ENCODE data around the gene ADGRG6. TPM values are rescaled to one million over a fixed set of nuclear protein-coding genes. Genes with fewer than 3 reads are reported as not detected.
"Not testable (repeated sequence)": the region's sequence is repeated elsewhere in the genome, so short reads cannot be mapped to it uniquely, and the experiment has no call there.

The ADGRG6 gene
- total RNA-seq, 1 donor from 2014 or later = not detected

DNA sequence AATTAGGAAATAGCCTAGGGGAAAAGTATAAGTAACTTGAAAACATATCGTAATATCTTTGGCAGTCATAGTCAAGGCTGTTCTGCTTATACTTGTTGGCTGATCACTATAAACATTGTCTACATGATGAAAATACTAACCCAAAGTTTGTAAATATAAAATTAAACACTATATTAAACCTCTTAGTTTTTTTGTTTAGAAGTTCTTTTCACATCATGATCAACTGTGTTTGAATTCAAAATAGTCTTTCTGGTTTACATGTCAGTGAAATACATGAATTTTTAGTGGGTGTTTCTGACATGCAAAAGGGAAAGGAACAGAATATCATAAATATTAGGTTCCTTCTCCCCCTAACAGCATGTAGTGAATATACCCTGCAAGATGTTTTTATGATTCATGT, 43.5 kb downstream of the ADGRG6 start:
- no peak overlapping the region for H3K27ac Mint-ChIP-seq
- no peak overlapping the region for H3K4me3 Mint-ChIP-seq
- H3K4me1 Mint-ChIP-seq (ENCODE audit: low read depth) = no peaks in the 10 kb centered on the region
- H3K36me3 Mint-ChIP-seq (ENCODE audit: low read depth) = no peaks in the 10 kb centered on the region
- intact Hi-C loops (cut with micrococcal nuclease) = no loop called here
- peaks cover 4% of the 10 kb centered on the region for H3K27me3 Mint-ChIP-seq (ENCODE audit: insufficient read depth)
- H3K9me3 Mint-ChIP-seq = no peaks in the 10 kb centered on the region
- no peak for DNase-seq (ENCODE audit: low spot score)

DNA sequence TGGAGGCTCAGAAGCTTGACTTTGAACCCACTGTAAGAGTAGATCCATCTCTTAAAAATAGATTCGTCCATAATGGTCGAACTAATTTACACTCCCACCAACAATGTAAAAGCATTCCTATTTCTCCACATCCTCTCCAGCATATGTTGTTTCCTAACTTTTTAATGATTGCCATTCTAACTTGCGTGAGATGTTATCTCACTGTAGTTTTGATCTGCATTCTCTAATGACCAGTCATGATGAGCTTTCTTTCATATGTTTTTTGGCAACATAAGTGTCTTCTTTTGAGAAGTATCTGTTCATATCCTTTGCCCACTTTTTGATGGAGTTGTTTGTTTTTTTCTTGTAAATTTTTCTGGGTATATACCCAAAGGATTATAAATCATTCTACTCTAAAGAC, 44.4 kb downstream of the ADGRG6 start:
- intact Hi-C loops (cut with micrococcal nuclease); DNase-seq (ENCODE audit: low spot score); H3K27me3 Mint-ChIP-seq (ENCODE audit: insufficient read depth); H3K4me3 Mint-ChIP-seq; H3K4me1 Mint-ChIP-seq (ENCODE audit: low read depth); H3K9me3 Mint-ChIP-seq; H3K36me3 Mint-ChIP-seq (ENCODE audit: low read depth); H3K27ac Mint-ChIP-seq: not testable (repeated sequence)

DNA sequence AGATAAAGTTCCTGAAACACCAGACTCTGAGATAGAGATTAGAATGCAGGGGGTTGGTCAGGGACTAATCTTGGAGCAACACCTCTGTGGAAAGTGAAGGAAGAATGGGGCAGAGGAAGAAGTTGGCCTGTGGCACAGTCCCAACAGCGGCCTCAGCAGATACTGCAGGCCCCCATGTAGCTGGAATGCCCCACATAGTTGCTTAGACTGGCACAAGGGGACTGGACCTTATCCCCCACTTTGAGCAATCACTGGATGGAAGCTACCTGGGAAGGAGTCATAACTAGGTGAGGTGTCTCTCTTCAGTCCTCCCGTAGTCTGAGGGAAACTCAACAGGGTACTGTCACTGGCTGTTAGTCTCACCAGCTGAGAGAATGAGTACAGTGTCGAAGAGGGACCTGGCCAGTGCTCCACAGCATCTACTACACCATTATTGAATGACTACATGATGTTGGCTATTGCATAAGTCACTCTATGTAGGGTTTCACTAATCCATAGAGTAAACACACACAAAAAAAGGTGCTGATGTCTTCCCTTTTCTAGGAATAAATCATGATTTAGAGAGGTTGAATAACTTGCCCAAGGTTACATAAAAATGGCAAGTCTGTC, 47.5 kb downstream of the ADGRG6 start:
- Mint-ChIP-seq H3K27ac (no peak overlapping the region), H3K27me3 (ENCODE audit: insufficient read depth) (peaks cover 6% of the 10 kb centered on the region), H3K9me3 (peaks cover 5% of the 10 kb centered on the region), H3K36me3 (ENCODE audit: low read depth) (no peaks in the 10 kb centered on the region), H3K4me1 (ENCODE audit: low read depth) (no peaks in the 10 kb centered on the region), H3K4me3 (no peak overlapping the region)
- intact Hi-C loops (cut with micrococcal nuclease) = no loop called here
- DNase-seq (ENCODE audit: low spot score) = no peak

DNA sequence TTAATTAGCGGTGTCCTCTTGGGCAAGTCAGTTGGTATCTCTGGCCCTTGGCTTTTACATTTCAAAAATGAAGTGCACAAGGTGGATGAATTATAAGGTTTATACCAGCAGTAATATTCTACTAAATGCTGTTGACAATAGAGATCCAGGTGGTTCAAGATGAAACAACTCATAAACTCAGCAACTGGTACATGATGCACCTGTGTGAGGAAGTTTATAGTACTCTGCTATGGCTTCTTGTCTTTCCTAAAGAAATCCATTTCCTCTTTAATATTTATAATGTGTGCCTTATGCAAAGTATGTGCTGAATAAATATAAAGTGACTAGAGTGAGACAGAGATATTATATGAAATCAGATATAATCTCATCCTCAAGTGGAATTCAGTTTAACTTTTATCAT, 48.5 kb downstream of the ADGRG6 start:
- intact Hi-C loops (cut with micrococcal nuclease) = no loop called here
- Mint-ChIP-seq H3K27ac (no peak overlapping the region), H3K27me3 (ENCODE audit: insufficient read depth) (peaks cover 6% of the 10 kb centered on the region), H3K9me3 (peaks cover 5% of the 10 kb centered on the region), H3K4me3 (no peak overlapping the region), H3K4me1 (ENCODE audit: low read depth) (no peaks in the 10 kb centered on the region), H3K36me3 (ENCODE audit: low read depth) (no peaks in the 10 kb centered on the region)
- DNase-seq (ENCODE audit: low spot score) = no peak

DNA sequence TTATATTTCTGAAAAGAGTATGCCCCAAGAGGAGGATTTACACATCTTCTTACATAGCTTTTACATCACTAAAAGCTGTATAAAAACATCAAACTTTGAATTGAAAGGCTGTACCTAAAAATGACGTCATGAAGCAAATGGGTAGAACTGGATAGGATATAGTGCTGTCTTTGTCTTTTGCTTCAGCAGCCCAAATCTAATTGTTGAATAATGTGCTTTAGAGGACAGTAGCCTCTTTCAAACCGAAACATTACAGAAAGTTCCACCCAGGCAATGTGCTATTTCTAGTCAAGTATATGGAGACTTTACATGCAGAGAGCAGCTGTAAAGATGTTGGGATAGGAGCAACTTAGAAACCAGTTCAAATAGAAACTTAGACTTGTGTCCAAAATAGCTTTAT, 51.9 kb downstream of the ADGRG6 start:
- Mint-ChIP-seq H3K27me3 (ENCODE audit: insufficient read depth) (peaks cover 6% of the 10 kb centered on the region), H3K27ac (no peak overlapping the region), H3K9me3 (peaks cover 5% of the 10 kb centered on the region), H3K4me3 (no peak overlapping the region), H3K4me1 (ENCODE audit: low read depth) (no peaks in the 10 kb centered on the region), H3K36me3 (ENCODE audit: low read depth) (no peaks in the 10 kb centered on the region)
- intact Hi-C loops (cut with micrococcal nuclease) = no loop called here
- no peak for DNase-seq (ENCODE audit: low spot score)

DNA sequence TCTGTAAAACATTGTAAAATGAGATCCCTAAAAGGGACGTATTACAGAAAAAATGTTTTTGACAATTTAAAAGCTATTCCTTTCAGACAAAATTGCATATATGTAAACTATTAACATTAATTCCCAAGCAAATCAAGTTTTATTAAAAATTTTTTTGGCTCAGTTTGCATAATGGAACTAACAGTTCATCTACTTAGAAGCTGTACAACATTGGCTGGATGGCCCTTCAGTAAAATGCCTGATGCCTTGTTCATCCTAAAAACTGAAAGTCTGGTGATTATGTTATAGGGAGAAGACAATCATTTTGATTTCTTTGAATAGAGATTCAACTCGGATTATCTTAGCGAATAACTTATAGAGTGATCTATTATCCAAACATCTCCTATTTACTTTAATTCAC, 52.8 kb downstream of the ADGRG6 start:
- Mint-ChIP-seq H3K27me3 (ENCODE audit: insufficient read depth) (peaks cover 2% of the 10 kb centered on the region), H3K4me1 (ENCODE audit: low read depth) (no peaks in the 10 kb centered on the region), H3K9me3 (peaks cover 5% of the 10 kb centered on the region), H3K4me3 (no peak overlapping the region), H3K27ac (no peak overlapping the region), H3K36me3 (ENCODE audit: low read depth) (no peaks in the 10 kb centered on the region)
- DNase-seq (ENCODE audit: low spot score) = no peak
- intact Hi-C loops (cut with micrococcal nuclease) = no loop called here

DNA sequence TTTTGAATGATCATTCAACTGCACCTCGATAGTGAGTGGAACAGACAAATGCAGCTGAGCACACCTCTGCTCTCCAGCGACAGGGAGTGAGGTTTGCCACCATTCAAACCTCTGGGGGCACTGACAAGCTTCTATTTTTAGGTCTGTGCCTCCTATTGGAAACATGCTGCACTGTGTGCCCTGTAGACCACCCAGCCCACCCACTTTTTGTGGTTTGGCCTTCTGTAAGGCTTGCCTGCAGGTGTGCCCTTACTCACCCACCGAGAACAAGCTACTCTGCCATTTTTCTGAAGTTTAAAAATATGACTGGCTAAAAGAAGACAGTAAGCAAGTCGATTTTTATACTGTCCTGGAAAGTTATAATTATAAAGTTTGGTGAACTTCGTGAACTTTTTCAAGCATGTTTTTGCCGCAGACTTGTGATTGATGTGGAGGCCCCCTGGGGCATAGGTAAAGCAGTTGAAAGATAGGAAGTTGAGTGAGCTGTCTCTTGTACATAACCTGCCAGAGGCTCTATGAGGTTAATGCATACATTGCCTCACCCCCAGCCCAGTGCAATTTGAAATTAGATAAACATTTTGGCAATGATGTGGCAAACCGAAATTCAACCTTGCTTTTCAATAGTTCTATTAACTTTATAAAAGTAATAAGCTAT, 53.8 kb downstream of the ADGRG6 start:
- Mint-ChIP-seq H3K27ac (no peak overlapping the region), H3K36me3 (ENCODE audit: low read depth) (no peaks in the 10 kb centered on the region), H3K9me3 (peaks cover 2% of the 10 kb centered on the region), H3K4me1 (ENCODE audit: low read depth) (no peaks in the 10 kb centered on the region), H3K27me3 (ENCODE audit: insufficient read depth) (no peaks in the 10 kb centered on the region), H3K4me3 (no peak overlapping the region)
- no peak for DNase-seq (ENCODE audit: low spot score)
- intact Hi-C loops (cut with micrococcal nuclease) = no loop called here

DNA sequence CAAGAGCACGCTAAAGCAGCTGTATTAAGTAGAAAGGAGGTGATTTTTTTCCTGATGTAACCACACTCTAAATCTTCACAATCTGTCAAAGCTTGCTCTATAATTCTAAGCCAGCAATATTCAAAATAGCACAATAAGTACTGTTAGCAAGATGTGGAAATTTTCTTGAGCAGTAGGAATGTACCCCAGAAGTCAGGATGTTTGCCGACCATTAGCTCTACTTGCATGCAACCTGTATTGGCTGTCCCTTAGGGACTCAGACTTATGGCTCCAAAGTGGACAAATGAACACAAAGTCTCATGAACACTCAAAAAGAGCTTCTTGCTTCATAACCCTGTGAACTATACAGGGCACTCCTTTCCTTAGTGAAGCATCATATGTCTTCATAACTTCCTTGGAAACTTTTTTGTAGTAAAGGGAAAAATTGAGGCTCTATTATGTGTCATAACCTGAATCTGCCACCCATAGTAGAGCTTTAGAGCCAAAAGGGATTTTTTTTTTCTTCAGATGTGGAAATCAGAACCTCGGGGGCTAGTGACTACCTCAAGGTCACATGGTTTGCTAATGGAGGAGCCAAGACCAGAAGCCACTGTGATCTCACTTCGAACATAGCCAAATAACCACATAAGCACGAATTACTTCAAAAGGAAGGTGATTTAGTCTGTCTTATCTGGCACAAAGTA, 54.5 kb downstream of the ADGRG6 start:
- Mint-ChIP-seq H3K36me3 (ENCODE audit: low read depth) (no peaks in the 10 kb centered on the region), H3K27me3 (ENCODE audit: insufficient read depth) (no peaks in the 10 kb centered on the region), H3K4me3 (no peak overlapping the region), H3K4me1 (ENCODE audit: low read depth) (no peaks in the 10 kb centered on the region), H3K9me3 (no peaks in the 10 kb centered on the region), H3K27ac (no peak overlapping the region)
- DNase-seq (ENCODE audit: low spot score) = no peak
- intact Hi-C loops (cut with micrococcal nuclease) = no loop called here

DNA sequence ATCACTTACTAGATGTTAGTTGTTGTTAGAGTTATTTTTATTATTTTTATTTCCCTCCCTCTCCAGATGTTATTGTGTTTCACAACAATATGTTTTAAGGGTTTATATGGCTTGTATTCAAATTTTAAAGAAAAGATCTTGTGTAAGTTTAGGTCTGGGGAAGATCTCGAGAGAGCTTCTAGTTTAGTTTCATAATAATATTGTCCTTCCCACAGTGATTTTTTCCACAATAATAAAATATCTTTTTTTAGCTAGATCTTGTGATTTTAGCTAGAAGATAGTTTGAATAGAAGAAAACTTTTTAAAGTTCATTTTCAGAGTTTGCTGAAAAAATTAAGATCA, 55.0 kb downstream of the ADGRG6 start:
- no peaks in the 10 kb centered on the region for H3K36me3 Mint-ChIP-seq (ENCODE audit: low read depth)
- no peaks in the 10 kb centered on the region for H3K9me3 Mint-ChIP-seq
- intact Hi-C loops (cut with micrococcal nuclease) = no loop called here
- no peaks in the 10 kb centered on the region for H3K4me1 Mint-ChIP-seq (ENCODE audit: low read depth)
- no peak for DNase-seq (ENCODE audit: low spot score)
- H3K27me3 Mint-ChIP-seq (ENCODE audit: insufficient read depth) = peaks cover 1% of the 10 kb centered on the region
- no peak overlapping the region for H3K27ac Mint-ChIP-seq
- no peak overlapping the region for H3K4me3 Mint-ChIP-seq

DNA sequence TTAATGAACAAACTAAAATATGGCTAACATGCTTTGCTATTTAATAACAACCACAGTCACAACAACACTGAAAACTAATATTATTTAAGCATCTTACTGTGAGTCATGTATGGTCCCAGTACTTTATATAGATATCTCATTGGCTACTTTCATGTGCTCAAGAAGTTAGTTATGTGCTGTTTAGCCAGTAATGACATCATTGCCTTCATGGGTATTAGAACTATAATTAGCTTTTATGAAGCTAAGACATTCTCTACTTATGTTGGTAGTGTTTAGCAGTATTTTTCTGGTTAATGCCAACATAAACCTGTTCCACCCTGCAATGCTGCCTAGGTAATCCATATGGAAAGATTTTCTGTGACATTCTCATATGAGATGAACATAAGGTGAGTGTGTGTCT, 56.1 kb downstream of the ADGRG6 start:
- H3K4me1 Mint-ChIP-seq (ENCODE audit: low read depth) = no peaks in the 10 kb centered on the region
- no peak overlapping the region for H3K27ac Mint-ChIP-seq
- peaks cover 2% of the 10 kb centered on the region for H3K27me3 Mint-ChIP-seq (ENCODE audit: insufficient read depth)
- no peaks in the 10 kb centered on the region for H3K9me3 Mint-ChIP-seq
- H3K4me3 Mint-ChIP-seq = no peak overlapping the region
- no peaks in the 10 kb centered on the region for H3K36me3 Mint-ChIP-seq (ENCODE audit: low read depth)
- DNase-seq (ENCODE audit: low spot score) = no peak
- intact Hi-C loops (cut with micrococcal nuclease) = no loop called here

DNA sequence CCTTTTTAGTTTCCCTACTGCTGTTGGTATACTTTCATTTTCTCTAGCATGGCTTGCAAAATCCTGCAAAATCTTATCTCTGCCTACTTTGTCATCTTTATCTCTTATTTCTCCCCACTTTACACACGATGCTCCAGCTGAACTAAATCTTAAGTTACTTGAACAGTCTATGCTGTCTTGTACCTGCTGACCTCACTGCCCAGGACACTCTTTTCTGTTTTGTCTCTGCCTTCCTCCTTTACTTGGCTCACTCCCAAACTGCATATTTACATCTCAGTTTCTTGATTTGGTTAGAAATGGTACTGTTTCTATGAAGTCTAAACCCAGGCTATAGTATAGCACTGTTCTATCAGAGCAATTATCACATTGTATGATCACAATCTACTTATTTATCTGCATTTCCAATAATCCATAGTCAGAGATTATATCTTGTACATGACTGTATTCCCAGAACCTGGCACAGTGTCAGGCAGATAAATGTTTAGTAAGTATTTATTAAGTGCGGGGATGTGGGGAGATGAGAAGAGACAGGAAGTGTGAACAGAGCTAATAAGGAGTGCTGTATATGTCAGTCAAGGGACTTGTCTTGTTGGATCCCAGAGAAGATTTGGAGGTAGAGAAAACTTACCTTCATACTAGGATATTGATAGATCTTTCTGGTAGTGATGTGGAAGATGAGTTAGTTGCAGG, 57.6 kb downstream of the ADGRG6 start:
- peaks cover 4% of the 10 kb centered on the region for H3K27me3 Mint-ChIP-seq (ENCODE audit: insufficient read depth)
- H3K36me3 Mint-ChIP-seq (ENCODE audit: low read depth) = no peaks in the 10 kb centered on the region
- intact Hi-C loops (cut with micrococcal nuclease) = no loop called here
- H3K4me1 Mint-ChIP-seq (ENCODE audit: low read depth) = no peaks in the 10 kb centered on the region
- H3K27ac Mint-ChIP-seq = no peak overlapping the region
- H3K9me3 Mint-ChIP-seq = no peaks in the 10 kb centered on the region
- no peak for DNase-seq (ENCODE audit: low spot score)
- no peak overlapping the region for H3K4me3 Mint-ChIP-seq

DNA sequence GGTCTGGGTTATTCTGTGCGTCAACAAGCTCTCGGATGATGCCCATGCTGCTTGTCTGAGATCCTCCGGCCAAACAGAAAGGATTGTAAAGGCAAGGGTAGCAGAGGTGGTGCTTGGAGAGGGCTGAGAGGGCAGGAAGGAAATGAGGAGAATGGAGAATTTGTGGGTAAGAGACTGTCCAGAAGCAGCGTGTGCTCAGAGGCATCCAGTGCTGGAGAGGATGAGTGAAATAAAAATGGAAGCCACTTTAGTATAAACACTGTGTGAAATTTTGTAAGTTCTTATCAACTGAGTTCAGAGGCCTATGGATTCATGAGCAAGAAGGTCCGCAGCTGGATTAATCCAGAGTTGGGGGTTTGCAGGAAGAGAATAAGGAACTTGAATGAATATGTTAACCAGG, 59.5 kb downstream of the ADGRG6 start:
- H3K36me3 Mint-ChIP-seq (ENCODE audit: low read depth) = no peaks in the 10 kb centered on the region
- H3K27ac Mint-ChIP-seq = no peak overlapping the region
- DNase-seq (ENCODE audit: low spot score) = no peak
- no peaks in the 10 kb centered on the region for H3K9me3 Mint-ChIP-seq
- no peaks in the 10 kb centered on the region for H3K4me1 Mint-ChIP-seq (ENCODE audit: low read depth)
- H3K27me3 Mint-ChIP-seq (ENCODE audit: insufficient read depth) = peaks cover 8% of the 10 kb centered on the region
- H3K4me3 Mint-ChIP-seq = no peak overlapping the region
- intact Hi-C loops (cut with micrococcal nuclease) = no loop called here
